ENCODE data around the gene CDKN2B-AS1.
"Not testable (repeated sequence)": the region's sequence is repeated elsewhere in the genome, so short reads cannot be mapped to it uniquely, and the experiment has no call there.

The CDKN2B-AS1 gene

DNA sequence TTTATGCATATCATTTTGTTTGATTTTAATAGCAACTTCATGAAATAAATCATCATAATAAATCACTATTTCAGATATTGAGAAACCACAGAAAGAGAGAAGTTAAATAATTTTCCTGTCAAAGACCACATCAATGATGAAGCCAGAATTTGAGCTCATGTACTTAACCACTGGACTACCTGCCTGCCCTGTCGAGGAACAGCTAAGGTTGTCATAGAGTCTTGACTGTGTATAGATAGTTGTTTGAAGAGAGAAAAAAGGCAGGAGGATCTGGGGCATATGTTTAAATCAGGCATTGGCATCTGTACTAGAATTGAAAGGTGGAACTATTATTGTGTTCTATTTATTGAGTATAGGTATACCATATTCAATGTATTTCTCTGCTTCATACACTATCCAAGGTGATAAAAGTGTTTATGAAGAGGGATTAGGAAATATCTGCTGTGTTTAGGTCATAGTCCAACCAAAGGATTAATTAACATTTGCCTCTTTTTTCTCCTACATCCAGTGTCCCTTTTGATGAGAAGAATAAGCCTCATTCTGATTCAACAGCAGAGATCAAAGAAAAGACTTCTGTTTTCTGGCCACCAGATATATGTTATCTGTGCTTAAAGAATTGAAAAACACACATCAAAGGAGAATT, 51.8 kb downstream of the CDKN2B-AS1 start:
- DNase-seq: no peak

DNA sequence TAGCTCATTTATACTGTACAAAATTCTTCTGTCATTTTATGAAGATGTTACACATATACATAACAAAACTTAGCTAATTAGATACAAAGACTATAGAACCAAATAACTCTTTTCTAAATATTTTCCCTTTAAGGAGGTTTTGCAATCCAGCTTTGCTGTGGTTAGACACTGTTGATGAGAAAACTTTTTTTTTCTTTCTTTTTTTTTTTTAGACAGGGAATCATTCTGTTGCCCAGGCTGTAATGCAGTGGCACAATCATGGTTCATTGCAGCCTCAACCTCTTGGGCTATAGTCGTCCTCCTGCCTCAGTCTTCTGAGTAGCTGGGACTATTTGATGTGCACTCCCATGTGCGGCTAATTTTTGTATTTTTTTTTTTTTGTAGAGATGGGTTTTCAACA, 53.0 kb downstream of the CDKN2B-AS1 start:
- no peak for DNase-seq

DNA sequence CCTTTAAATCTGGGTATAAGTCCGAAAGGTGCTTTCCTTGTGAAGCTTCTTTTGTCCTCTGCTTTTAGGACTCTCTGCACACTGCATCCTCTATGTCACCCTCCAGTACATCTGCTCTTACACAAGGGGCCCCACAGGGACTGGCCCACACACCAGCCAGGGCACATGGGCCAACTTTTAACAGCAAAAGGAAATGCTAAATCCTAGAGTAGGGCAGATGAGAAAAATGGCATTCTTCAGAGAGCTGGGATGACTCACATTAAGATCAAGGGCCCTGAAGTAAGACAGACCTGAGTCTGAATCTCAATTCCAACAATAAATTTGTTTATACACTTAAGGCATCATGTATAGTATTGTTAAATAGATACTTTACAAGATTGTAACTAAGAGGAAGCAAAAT, 54.8 kb downstream of the CDKN2B-AS1 start:
- no peak for DNase-seq

DNA sequence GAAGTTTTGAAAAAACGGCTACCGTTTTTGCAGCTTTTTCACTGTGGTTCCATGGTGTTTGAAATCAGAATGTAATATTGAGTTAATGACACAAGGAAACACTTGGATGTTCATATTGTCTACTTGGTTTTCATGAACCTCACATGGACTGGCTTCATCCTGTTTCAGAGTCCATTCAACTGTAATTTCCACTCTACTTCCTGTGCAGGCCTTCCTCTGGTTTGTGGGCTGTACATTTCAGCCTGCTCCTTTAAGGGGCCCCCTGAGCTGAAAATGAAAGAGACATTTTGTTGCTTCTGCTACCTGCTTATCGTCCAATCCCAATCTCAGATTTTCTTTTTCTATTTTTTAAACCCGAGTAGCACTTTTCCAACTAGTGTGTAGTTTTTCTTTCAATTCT, 56.3 kb downstream of the CDKN2B-AS1 start:
- DNase-seq: peak in 1 of 2 donors; percentile 32

DNA sequence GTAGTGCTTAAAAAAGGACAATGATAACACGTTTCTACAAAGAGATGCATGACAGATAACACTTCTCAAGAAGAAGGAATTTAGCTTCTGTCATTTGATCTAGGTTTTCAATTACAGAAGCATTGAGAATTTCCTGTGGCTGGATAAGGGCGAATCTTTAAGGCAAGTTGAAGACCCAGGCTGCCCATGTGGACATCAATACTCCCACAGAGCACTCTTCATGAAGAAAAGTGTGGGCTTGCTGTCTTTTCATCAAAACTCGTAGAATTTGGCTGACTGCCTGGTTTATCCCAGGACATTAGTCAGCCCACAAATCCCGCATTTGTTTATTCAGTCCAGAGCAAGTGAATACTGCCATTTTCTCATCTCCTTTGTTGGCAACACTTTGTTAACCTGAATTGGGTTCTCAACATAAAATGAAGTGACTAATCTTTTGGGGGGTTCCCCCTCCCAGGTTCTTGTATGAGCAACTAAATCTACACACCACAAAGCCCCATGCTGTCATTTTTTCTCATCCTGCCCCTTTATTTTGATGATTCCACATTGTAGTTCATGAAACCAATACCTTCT, 57.9 kb downstream of the CDKN2B-AS1 start:
- peak in 1 of 2 donors; percentile 34 for DNase-seq

GRCh38 chr9:22053178-22053577, 58.6 kb downstream of the CDKN2B-AS1 start:
- DNase-seq: no peak

- no peak for DNase-seq
Measured at GRCh38 chr9:22054076-22054475, 59.5 kb downstream of the CDKN2B-AS1 start.

GRCh38 chr9:22054529-22054928, 59.9 kb downstream of the CDKN2B-AS1 start:
- no peak for DNase-seq

DNA sequence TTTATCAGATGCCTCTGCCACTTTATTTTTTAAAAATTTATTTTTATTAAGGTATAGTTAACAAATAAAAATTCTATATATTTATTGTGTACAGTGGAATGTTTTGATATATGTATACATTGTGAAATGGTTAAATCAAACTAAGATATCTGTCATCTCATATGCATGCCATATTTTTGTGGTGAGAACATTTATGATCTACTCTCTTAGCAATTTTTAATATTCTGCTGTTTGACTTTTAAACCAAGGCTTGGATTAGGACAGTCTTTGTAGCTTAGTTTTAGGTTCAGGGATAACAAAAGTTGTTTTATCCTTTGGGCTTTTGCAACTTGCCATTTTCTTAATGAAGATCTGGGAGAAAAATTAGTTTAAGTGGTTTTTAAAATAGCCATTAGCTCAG, 60.5 kb downstream of the CDKN2B-AS1 start:
- DNase-seq: no peak

DNA sequence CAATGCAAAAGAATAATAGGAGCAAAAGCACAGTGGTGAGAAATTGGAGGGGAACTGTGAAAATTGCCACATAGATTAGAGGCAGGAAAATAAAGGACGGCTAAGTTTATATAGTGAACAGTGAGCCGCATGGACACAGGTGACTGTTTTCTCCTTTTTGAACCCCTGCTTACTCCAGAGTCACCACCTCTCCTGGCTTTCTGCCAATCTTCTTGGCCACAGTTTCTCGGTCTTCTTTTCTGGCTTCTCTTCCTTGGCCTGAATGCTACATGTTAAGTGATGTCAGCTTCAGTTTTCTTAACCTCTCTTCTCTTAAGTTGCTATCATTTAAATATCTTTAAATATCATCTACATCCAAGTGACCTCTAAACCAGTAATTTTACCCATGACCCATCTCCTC, 61.8 kb downstream of the CDKN2B-AS1 start:
- no peak for DNase-seq

- DNase-seq: not testable (repeated sequence)
Measured at GRCh38 chr9:22057972-22058371, 63.4 kb downstream of the CDKN2B-AS1 start.

GRCh38 chr9:22060831-22061383, 66.3 kb downstream of the CDKN2B-AS1 start:
- DNase-seq: no peak

DNA sequence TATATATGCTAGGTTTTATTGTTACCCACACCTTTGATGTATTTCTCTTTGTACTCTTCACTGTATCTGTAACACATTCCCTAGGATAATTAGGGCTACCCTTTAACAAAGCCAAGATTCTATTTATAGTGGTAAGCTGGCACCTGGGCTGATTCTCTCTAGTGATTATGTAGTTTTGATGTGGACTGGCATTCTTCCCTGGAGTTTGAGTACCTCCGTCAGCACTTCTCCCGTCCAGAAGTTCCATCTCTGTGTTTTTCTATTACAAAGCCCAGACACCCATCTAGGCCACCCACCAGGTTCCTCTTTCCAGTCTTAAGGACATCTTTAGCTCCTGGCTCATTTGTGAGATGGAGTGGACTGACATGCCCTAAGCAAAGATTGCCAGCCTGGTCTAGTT, 70.4 kb downstream of the CDKN2B-AS1 start:
- no peak for DNase-seq

- peak in 1 of 2 donors; percentile 44 for DNase-seq
Measured at GRCh38 chr9:22065431-22066200, 71.0 kb downstream of the CDKN2B-AS1 start.

GRCh38 chr9:22067196-22067595, 72.6 kb downstream of the CDKN2B-AS1 start:
- no peak for DNase-seq

GRCh38 chr9:22068369-22068768, 73.8 kb downstream of the CDKN2B-AS1 start:
- no peak for DNase-seq

DNA sequence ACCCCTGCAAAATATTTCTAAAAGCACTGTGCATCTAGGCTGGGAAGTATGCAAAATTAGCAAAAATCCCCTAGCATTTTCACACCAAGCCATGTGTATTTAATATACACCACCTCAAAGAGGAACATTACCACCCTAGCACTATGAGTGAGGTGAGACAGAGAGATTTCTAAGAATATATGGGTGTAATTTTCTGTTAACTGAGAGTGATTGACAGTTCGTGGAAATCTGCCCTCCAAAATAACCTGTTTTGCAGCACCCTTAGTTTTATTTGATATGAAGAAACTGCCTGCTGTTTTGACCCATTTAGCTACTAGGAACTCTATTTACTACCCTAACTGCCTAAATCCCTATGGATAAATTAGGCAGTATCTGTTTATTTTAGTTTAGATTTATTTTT, 78.8 kb downstream of the CDKN2B-AS1 start:
- DNase-seq: peak in 1 of 2 donors; percentile 40

DNA sequence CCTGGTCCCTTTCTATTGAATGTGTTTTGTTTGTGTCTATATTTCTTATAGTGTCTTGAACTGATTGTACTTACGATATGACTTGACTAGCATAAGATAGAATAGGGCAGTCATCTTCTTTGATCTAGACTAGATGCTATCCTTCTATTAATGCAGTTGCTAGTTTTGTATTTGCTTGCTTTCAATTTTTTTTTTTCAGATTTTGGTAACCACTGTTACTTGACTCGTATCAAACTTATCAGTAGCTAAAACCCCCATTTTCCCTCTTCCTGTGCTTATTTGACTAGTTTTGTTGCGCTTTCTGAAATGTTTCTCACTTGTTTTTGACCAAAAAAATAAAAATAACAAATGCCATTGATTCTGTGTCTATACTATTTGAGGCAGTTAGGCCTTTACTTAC, 83.5 kb downstream of the CDKN2B-AS1 start:
- no peak for DNase-seq

GRCh38 chr9:22079873-22080341, 85.3 kb downstream of the CDKN2B-AS1 start:
- DNase-seq: peak; percentile 17 to 70

- DNase-seq: no peak
Measured at GRCh38 chr9:22084336-22085035, 89.9 kb downstream of the CDKN2B-AS1 start.

DNA sequence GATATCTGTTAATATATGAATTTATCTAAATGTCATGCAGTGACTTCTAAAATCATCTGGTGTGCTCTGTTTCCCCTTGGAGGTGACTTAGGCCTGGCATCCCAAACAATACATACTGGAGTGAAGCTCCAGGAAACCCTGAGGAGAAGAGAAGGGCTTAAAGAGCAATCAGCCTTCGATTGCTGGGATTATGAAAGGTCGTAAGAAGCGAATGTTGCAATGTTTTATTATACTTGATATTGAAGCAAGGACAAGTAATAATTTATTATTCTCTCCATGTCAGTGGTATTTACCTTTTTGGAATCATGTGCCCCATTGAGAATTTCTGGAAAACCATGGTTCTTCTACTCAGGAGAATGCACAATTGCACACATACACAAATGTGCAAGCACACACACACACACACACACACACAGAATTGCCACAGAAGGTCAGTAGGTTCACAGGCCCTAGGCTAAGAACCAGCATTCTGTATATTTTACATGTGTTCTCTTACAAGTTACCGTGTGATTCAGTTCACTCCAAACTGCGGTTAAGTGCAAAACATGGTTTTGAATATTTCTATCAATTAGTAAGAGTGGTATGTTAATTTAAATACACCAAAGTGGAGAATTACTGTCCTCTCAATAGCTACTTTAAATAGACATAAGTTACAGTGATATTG, 93.6 kb downstream of the CDKN2B-AS1 start:
- no peak for DNase-seq

- DNase-seq: no peak
Measured at GRCh38 chr9:22088717-22089061, 94.1 kb downstream of the CDKN2B-AS1 start.

- DNase-seq: no peak
Measured at GRCh38 chr9:22097707-22098106, 103.1 kb downstream of the CDKN2B-AS1 start.

Measured in CD4-positive, alpha-beta T cell treated with Interleukin-4 for 1 hour (primary cell).